ENCODE results near the gene IGFALS.

DNA sequence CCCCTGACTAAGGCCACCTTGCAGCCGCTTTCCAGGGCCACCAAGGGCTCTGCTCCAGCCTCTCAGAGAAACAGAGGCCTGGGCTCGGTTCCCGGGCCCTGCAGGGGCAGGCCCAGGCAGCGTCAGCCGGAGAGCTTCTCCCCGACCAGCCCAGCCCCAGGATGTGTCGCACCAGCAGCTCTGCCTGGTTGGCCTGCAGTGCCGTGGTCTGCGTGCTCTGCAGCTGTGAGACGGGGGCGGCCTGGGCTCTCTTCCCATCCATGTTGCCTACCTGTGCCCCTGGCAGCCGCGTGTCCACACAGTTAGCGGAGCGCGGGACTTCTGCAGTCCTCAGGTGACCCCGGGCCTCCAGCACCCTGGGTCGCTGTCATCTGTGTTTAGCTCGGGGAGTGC, 4.8 kb downstream of the IGFALS start:
- TF ChIP-seq, protein P1, sequence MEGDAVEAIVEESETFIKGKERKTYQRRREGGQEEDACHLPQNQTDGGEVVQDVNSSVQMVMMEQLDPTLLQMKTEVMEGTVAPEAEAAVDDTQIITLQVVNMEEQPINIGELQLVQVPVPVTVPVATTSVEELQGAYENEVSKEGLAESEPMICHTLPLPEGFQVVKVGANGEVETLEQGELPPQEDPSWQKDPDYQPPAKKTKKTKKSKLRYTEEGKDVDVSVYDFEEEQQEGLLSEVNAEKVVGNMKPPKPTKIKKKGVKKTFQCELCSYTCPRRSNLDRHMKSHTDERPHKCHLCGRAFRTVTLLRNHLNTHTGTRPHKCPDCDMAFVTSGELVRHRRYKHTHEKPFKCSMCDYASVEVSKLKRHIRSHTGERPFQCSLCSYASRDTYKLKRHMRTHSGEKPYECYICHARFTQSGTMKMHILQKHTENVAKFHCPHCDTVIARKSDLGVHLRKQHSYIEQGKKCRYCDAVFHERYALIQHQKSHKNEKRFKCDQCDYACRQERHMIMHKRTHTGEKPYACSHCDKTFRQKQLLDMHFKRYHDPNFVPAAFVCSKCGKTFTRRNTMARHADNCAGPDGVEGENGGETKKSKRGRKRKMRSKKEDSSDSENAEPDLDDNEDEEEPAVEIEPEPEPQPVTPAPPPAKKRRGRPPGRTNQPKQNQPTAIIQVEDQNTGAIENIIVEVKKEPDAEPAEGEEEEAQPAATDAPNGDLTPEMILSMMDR (IDR thresholded peaks at IDR 0.05): no peak
- no peak for TF ChIP-seq POLR2A (IDR thresholded peaks at IDR 0.05)
- TF ChIP-seq POLR2AphosphoS5 (IDR thresholded peaks at IDR 0.05): no peak

Data from sigmoid colon (tissue), 4 donors.